ENCODE data around the gene RBFA.
A peak's percentile ranks its signal among the peaks of the same experiment; 100 is the strongest.
"Not testable (repeated sequence)": the region's sequence is repeated elsewhere in the genome, so short reads cannot be mapped to it uniquely, and the experiment has no call there.

RBFA gene, protein sequence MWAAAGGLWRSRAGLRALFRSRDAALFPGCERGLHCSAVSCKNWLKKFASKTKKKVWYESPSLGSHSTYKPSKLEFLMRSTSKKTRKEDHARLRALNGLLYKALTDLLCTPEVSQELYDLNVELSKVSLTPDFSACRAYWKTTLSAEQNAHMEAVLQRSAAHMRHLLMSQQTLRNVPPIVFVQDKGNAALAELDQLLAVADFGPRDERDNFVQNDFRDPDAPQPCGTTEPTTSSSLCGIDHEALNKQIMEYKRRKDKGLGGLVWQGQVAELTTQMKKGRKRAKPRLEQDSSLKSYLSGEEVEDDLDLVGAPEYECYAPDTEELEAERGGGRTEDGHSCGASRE

DNA sequence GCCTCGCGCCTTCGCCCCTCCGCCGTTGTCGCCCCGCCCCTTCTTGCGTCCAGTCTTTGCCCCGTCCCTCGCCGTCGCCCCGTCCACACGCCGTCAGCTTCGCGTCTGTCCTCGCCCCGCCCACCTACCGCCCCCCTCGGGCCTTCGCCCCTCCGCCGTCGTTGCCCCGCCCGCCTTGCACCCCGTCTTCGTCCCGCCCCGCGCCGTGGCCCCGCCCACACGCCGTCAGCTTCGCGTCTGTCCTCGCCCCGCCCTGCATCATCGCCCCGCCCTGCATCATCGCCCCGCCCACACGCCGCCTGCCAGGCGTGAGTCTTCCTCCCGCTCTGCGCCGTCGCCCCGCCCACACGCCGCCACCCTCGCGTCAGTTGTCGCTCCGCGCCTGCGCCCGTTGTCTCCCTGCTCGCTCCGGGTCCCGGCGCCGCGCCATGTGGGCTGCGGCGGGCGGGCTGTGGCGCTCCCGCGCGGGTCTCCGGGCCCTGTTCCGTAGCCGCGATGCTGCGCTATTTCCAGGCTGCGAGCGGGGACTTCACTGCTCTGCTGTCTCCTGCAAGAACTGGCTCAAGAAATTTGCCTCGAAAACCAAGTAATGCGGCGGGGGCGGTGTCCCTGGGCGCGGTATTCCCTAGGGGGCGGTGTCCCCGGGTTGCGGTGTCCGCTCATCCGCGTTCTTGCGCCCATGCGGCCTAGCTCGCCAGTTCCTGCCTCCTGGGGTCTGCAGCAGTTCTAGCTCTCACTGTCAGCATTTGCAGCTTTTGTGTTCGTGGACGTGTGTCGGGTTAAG is at the start of gene RBFA:
RBFA (plus strand) TSS at position 367 of the 784 bp plus-strand sequence; CDS start at position 429, 62 bp downstream.
- peak; percentile 100 for DNase-seq

DNA sequence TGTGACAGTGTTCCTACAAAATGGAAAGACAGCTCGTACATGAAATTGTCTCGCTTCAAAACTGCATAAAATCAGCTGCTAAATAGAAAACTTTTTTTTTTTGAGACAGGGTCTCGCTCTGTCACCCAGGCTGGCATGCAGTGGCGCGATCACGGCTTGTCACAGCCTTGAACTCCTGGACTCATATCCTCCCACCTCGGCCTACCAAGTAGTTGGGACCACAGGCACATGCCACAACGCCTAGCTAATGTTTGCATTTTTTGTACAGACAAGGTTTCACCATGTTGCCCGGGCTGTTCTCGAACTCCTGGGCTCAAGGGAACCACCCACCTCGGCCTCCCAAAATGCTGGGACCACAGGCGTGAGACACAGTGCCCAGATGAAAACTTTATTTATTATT is 49.1 kb upstream of the RBFA start:
- no peak for DNase-seq

DNA sequence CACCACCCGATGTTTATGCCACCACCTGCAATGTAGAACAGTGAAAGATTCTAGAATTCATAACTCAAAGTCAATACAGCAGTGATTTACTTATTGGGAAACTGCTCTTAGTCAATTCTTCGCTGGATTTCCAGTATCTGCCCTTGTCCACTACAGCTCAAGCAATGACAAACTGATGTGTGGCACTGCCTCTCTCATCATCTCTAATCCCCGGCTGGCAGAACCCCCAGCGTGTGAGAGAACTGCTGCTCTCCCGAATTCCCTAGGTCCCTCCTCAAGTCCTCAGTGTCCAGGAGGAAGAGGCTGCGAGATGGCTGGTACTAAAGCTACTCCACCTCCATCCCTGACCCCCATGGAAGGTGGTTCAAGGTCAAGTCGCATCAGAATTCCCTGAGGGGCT is 47.5 kb upstream of the RBFA start:
- no peak for DNase-seq

DNA sequence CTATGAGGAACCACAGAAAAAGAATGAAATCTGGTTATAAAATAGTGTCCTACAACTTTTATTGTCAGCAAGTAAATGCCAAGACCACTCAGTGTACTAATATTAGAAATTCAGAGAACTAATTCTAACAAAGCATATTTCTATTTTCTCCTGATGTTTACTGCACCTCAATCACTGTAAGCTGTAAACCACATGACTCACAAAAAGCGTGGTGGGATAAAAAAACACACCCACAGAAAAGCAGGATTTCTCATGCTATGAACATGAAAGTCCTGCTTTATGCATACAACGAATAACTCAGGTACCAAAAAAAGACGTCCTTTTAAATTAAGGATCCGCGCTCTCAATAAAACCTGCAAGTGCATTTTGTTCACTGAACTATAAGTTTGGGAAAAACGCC is 46.7 kb upstream of the RBFA start:
- no peak for DNase-seq

DNA sequence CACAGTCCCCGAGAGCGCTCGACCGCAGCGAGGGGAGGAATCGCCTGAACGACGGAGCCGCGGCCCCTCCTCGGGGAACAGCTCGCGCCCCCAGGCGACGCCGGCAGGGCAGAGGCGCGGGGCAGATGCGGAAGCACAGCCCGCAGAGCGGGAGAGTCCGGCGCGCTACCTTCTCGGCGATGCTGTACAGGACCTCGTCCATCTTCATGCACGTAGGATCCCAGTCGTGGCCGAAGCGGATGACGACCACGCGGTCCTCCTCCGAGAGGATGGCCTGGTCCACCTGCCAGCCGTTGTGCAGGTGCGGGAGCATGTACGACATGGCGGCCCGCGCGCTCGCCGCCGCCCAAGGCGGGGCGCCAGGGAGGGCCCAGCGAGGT is 46.2 kb upstream of the RBFA start:
- peak; percentile 88 for DNase-seq

DNA sequence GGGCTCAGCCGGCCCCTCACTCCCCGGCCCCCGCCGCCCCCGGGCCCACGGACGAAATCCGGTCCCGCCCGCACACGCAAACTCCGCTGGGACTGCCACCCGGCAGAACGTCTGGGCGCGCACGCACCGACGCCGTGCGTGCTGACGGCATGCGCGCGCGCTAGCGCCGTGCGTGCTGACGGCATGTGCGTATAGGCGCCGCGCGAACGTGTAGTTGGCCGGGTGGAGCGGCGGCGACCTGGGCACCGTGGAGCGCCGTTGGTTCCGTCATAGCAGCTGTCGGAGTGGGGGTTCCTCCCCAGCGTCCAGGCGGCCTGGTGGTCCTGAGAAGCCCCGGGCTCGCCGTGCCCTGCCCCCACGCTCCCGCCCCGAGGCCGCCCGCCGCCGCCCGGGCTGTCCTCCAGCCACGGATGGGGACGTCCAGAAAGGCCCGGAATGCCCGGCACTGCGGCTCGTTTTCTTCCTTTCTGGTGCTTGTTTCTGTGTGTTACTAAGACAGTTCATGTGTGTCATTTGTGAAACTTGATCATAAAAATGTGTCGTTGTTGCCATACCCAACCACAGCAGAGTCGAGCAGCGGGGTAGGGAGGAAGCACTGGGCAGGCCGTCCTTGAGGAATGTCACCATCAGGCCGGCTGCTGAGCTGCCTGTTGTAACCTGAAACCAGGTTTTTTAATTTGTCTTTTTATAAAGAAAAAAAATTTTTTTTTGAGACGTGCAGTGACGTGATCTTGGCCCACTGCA is 45.6 kb upstream of the RBFA start, which contains the start of gene TXNL4A:
TXNL4A (minus strand) TSS at position 113 of the 744 bp plus-strand sequence. CDS start 171 bp downstream, outside the sequence.
- peak; percentile 93 for DNase-seq

DNA sequence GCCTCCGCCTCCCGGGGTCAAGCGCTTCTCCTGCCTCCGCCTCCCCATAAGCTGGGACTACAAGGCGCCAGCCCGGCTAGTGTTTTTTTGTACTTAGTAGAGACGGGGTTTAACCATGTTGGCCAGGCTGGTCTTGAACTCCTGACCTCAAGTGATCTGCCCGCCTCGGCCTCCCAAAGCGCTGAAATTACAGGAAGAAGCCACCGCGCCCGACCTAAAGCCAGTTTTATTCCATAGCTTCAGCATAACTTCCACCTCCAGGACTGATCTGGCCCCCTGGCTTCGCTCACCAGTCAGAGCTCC is 45.1 kb upstream of the RBFA start:
- DNase-seq, result no peak

DNA sequence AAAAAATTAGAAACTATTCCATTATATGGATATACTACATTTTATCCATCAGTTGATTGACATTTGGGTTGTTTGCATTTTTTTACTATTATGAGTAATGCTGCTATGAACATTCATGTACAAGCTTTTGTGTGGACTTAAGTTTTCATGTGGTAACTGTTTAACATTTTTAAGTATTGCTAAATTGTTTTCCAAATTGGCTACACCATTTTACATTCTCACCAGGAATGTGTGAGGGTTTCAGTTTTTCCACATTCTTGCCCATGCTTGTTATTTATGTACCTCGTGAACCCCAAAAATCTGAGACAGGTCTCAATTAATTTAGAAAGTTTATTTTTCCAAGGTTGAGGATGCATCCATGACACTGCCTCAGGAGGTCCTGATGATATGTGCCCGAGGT is 42.7 kb upstream of the RBFA start:
- no peak for DNase-seq

DNA sequence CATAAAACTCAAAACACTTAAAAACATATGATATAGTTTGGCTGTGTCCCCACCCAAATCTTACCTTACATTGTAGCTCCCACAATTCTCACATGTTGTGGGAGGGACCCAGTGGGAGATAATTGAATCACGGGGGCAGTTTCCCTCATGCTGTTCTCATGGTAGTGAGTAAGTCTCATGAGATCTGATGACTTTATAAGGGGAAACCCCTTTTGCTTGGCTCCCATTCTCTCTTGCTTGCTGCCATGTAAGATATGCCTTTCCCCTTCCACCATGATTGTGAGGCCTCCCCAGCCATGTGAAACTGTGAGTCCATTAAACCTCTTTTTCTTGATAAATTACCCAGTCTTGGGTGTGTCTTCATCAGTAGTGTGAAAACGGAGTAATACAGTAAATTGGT is 34.5 kb upstream of the RBFA start:
- not testable (repeated sequence) for DNase-seq

DNA sequence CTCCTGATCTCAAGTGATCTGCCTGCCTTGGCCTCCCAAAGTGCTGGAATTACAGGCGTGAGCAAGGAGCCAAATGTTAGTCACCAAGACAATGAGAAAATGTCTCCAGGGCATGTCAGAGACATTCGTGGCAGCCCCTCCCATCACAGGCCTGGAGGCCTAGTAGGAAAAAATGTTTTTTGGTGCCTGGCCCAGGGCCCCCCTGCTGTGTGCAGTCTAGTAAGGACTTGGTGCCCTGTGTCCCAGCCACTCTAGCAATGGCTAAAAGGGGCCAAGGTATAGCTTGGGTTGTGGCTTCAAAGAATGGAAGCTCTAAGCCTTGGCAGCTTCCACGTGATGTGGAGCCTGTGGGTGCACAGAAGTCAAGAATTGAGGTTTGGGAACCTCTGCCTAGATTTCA is 33.4 kb upstream of the RBFA start:
- DNase-seq, result no peak

DNA sequence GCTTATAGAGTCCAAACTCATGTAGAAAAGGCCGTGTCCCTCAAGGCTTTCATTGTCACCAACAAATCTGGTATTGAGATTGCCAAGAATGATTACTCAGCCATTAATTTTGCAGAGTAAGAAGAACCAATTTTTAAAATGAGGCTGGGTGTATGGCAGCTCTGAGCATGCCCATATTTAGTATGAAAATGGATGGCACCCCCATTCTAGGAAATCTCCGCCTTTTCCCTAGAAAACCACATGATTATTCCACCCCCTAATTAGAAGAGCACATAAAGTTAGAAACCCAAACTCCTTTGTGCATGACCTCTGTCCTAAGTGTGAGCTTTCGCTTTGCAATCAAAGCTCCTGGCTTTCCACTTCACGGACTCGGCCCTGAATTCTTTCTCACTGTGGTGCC is 31.8 kb upstream of the RBFA start:
- no peak for DNase-seq

DNA sequence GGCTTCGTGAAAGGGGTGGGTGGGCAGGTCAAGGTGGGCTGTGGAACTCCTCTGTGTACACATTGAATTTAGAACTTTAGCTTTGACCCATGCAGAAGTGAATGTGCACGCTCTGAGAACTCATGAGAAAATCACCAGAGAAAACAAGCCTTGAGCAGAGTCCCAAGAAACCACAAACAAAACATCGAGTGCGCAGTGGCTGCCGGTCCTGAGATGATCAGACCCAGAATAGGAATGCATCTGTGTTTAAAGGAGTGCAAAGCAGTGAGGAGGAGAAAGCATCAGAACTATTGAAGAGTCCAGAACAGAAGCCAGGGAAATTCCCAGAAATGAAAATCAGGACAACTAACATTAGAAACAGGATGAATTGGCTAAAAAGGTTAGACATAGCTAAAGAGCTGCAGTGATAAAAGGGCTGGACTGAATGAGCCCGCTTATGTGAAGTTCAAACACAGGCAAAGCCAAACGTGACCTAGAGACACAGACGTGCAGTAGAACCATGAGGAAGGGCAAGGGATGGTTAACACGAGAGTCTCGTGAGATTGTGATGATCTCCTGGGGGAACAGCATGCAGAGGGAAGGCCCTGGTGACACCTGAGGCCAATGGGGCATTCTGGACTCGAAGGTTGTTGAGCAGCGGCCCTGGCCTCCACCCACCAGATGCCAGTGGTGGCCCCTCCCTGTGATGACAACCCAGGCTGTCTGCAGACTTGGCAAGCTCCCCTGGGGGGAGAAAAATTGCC is 29.5 kb upstream of the RBFA start:
- DNase-seq, result no peak

DNA sequence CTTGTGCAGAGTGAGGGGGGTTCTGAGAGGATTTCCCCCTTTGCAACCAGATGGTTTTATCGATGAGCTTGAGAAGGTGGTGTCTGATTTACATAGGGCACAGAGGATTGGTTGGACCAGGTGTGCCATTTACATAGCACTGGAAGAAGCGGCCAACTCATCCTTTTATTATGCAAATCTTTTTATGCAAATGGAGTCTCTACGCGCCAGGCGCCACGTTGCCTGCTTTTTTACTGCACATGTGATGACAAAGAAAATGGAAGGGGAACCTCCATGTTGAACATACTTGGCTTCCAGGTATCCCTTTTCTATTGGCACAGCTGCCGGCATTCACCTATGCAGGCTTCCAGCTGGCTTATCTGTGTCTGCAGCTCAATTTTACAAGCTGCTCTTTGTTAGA is 27.5 kb upstream of the RBFA start:
- DNase-seq, result no peak

DNA sequence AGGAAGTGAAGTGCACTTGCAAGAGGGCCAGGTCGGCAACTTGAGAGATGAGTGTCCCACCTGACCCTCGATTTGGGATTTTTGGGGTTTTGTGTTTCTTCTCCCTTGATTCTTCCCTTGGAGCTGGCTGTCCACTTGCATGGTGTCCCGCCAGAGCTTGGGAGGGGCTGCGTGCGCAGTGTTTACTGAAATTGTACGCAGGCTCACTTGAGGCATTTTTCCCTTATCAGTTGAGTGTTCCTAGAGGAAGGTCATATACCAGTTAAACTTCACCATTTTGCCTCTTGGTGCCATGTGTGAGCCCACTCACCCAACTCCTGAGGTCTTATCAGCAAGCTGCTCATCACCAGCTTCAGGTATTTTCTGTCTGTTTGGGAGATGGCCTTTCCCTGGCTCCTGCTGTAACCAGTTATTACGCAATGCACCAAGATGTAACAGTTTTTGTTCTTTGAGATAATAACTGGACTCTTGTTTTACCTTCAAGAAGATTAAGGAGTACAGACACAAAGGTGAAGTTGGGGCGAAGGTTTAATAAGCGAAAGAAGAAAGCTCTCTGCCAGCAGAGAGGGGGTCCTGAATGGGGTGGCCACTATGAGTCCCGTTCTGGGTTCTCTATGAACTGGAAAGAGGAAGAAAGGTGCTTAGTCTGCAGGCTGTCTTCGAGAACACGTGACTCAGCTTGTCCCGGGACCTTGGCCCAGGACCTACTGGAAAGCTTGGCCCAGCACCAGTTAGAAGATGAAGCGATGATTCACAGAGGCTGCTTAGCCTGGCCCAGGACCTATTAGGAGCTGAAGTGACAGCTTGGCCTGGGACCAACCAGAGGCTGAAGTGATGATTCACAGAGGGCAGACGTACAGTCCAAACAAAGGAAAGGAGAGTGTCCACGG is 24.3 kb upstream of the RBFA start:
- no peak for DNase-seq

DNA sequence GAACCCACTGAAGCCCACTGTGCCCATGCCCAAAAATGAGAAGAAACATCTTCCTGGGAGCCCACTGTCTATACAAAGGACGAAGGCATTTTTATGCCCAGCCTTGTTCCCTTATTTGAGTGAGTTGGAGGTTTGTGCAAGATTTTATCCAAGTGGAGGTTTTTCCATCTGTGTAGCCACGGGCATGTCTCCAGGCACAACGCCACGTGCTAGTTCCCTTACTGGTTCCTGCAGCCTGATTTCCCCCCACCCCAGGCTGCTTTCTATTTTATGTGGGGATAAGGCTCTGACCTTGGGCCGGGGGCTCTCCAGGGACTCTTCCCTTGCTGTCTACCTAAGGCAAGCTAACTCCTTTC is 23.7 kb upstream of the RBFA start:
- no peak for DNase-seq

DNA sequence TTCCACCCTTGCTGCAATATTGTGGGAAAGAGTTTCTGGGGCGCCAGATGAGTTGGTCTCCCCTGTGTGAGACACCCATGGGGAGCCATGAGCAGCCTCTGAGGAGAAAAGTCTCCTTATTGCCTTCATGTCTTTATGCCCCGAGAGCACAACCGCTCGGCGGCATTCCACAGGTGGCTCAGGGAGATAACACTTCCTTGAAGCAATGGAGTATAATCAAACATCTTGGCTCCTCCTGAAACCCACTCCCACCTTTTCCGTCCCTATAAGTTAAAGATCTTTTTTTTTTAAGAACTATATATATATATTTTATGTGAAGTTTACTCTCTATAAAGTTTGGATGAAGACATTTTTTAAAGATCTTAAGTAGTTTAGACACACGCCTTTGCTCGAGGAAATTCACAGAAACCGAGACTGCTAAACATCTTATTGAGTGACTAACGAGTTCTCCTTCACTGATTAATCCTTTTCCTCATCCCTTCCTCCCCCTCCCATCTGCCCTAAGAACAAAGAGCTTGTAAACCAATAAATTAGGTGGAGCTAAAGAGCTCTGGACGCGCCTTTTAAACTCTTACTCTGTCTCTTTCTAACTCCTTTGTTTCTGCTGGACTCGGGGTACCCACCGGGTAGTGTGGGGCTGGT is 22.6 kb upstream of the RBFA start:
- DNase-seq, result not testable (repeated sequence)

DNA sequence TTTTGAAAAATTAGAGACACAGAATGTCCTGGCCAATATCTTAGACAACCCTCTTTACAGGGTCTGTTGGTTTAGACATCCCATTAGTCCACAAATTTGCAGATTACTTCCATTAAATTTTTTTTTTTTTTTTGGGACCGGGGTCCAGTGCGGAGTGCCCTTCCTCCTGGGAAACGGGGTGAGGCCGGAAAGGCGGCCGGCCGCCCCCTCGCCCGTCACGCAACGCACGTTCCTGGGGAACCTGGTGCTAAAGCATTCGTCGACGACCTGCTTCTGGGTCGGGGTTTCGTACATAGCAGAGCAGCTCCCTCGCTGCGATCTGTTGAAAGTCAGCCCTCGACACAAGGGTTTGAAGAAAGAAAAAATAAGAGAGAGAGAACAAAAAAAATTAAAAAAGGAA is 21.5 kb upstream of the RBFA start:
- DNase-seq, result no peak

DNA sequence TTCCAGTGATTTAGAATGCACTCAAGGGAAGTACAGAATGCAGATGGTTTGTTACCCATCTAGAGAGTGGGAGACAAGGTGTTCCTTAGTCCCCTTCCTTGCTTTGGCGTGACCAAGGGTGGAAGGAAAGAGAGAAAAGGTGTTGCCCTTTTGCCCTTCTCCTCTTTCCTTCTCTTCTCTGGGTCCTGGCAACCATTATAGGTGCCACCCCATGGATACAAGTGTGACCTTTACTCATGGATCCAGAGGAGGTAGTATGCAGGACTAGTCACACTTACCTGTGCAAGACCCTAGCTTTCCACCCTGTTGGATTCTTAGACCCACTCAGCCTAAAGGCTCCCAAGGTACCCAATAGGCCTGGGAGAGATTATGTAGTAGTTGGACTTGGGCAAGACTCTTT is 11.6 kb upstream of the RBFA start:
- DNase-seq, result no peak

DNA sequence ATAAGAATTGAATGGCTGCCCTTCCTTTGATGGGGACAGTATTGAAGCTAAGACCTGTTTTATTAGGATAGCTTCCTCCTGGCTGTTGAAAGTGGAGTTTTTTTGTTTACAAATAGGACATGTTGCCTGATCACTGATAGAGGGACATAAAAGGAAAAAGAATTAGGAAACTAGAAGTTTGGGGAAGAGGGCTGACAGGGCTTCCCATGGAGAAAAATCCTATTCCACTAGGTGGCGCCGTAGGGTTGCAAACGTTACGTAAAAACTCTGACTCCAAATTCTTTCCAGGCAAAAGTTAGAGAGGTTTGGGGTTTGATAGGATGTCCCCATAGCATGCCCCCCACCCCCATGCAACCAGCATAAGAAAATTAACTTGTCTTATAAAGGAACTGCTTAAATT is 11.1 kb upstream of the RBFA start:
- no peak for DNase-seq

DNA sequence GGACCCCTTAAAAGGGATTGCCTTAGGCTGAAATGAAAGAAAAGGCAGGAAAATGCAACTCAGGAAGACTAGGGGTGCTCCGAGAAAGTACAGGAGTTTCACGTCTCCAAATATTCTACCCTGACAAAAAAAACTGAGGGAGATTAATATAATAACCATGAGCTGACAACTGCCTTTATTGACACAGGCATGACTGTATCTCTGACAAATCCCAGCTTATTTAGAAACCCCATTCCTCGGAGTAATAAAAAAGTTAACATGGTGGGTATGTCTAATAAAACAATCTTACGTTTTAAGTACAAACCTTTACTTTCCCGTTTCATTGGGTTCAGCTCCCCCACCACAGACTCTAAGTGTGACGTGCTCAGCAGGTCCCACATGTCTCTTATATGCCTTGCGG is 7.9 kb upstream of the RBFA start:
- DNase-seq, result no peak

DNA sequence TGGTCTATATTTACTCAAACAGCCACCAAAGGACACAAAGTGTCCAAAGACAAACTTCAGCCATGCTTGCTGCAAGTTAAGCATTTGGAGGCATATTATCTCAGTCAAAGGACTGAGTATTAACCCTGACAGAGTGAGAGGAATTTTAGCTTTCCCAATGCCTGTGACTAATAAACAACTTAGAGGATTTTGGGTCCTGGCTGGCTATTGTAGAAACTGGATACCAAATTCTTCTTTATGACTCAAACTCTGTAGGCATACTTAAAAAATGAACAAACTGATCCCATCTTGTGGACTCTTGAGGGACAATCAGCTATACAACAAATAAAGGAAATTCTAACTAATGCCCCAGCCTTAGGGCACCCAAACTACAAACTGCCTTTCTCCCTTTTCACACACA is 6.5 kb upstream of the RBFA start:
- DNase-seq, result not testable (repeated sequence)

DNA sequence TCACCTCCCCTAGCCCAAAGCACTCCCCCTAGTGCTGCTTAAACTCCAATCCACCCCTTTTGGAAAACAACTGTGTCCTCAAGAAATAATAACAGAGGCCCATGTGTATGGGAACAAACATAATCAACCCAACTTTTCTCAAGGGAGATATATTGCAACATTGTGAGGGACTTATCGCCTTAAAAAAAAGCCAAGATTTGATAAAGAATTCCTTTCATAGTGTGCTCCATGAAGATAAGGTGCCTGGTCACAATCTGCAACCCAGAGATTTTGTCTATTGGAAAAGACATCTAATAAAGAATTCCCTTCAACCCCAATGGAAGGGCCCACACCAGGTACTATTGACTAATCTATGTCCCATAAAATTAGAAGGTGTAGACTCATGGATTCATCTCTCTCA is 4.5 kb upstream of the RBFA start:
- no peak for DNase-seq
